Measurements from ENCODE around the gene ALLC.

Gene ALLC

GRCh38 chr2:3670941-3671340 is 12.9 kb downstream of the ALLC start:
- TF ChIP-seq CTCF (IDR thresholded peaks at IDR 0.05) = no peak

GRCh38 chr2:3672861-3673678 is 15.1 kb downstream of the ALLC start:
- no peak for TF ChIP-seq CTCF (IDR thresholded peaks at IDR 0.05)

GRCh38 chr2:3674066-3674845 is 16.3 kb downstream of the ALLC start:
- no peak for TF ChIP-seq CTCF (IDR thresholded peaks at IDR 0.05)

- TF ChIP-seq CTCF (IDR thresholded peaks at IDR 0.05) = no peak
These were observed 17.7 kb downstream of the ALLC start for GRCh38 chr2:3675687-3676086.

- TF ChIP-seq CTCF (IDR thresholded peaks at IDR 0.05) = no peak
These were observed 19.4 kb downstream of the ALLC start for GRCh38 chr2:3677436-3677835.

GRCh38 chr2:3678212-3678611 is 20.2 kb downstream of the ALLC start:
- TF ChIP-seq CTCF (IDR thresholded peaks at IDR 0.05) = no peak

- TF ChIP-seq CTCF (IDR thresholded peaks at IDR 0.05) = no peak
These were observed 21.2 kb downstream of the ALLC start for GRCh38 chr2:3679180-3679579.
